VCaP (cell line): ENCODE results near the gene SERPINE1.

Experiments used
- H3K27ac ChIP-seq: fragments of 450-650 bp; 2 replicates; pipeline ENCODE4 v1.5.1; 2017
- TF ChIP-seq, protein P1 (sequence below): fragments of 450-650 bp; conservative IDR thresholded peaks from 2 replicates; pipeline ENCODE4 v1.5.1; 2017; ENCODE audit warnings: mild to moderate bottlenecking, moderate library complexity

Gene SERPINE1

DNA sequence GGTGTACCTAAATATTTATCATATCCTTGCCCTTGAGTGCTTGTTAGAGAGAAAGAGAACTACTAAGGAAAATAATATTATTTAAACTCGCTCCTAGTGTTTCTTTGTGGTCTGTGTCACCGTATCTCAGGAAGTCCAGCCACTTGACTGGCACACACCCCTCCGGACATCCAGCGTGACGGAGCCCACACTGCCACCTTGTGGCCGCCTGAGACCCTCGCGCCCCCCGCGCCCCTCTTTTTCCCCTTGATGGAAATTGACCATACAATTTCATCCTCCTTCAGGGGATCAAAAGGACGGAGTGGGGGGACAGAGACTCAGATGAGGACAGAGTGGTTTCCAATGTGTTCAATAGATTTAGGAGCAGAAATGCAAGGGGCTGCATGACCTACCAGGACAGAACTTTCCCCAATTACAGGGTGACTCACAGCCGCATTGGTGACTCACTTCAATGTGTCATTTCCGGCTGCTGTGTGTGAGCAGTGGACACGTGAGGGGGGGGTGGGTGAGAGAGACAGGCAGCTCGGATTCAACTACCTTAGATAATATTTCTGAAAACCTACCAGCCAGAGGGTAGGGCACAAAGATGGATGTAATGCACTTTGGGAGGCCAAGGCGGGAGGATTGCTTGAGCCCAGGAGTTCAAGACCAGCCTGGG, 11.4 kb downstream of the SERPINE1 start:
- H3K27ac ChIP-seq, result peak overlapping the region; percentile 34
- TF ChIP-seq, protein P1, sequence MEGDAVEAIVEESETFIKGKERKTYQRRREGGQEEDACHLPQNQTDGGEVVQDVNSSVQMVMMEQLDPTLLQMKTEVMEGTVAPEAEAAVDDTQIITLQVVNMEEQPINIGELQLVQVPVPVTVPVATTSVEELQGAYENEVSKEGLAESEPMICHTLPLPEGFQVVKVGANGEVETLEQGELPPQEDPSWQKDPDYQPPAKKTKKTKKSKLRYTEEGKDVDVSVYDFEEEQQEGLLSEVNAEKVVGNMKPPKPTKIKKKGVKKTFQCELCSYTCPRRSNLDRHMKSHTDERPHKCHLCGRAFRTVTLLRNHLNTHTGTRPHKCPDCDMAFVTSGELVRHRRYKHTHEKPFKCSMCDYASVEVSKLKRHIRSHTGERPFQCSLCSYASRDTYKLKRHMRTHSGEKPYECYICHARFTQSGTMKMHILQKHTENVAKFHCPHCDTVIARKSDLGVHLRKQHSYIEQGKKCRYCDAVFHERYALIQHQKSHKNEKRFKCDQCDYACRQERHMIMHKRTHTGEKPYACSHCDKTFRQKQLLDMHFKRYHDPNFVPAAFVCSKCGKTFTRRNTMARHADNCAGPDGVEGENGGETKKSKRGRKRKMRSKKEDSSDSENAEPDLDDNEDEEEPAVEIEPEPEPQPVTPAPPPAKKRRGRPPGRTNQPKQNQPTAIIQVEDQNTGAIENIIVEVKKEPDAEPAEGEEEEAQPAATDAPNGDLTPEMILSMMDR, result peak; percentile 94

DNA sequence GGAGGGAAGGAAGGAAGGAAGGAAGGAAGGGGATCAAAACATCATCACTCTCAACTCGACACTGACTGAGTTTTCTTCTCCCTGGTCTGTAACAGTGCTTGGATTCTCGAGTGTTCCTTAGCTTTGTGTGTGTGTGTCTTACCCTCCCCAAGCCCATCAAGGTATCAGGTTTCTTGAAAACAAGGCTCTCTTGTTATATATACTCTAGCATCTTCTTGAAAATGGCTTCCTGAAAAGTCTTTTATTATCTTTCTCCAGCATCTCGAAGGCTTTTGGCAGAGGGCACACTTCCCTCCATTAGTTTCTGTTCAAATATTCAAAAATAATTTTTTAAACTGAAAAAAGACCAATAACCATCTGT, 13.4 kb downstream of the SERPINE1 start:
- TF ChIP-seq, protein P1, result no peak
- no peak overlapping the region for H3K27ac ChIP-seq

DNA sequence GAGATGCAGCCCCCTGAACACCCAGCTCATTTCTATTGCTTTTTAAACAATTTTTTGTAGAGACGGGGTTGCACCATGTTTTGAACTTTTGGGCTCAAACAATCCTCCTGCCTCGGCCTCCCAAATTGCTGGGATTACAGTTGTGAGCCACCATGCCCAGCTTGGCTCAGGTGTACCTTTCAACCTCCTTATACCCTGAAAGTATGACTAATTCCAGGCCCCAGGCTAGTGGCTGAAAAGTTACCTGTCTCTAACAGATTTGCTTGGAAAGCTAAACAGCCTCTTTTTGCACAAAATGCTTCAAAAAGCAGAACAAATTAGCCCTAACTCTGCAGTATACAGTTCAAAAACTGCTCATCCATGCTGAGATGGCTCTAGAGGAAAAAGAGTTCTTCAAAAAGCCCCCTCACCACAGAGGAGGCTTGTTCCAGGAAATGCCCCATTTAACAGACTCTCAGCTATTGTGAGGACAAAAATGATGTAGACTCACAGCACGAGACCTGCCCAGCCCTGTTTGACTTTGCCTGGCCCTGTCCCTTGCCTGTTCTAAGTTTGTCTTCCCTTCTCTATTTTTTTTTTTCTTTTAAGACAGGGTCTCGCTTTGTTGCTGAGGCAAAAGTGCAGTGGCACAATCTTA, 14.0 kb downstream of the SERPINE1 start:
- H3K27ac ChIP-seq, result no peak overlapping the region
- TF ChIP-seq, protein P1, result no peak

DNA sequence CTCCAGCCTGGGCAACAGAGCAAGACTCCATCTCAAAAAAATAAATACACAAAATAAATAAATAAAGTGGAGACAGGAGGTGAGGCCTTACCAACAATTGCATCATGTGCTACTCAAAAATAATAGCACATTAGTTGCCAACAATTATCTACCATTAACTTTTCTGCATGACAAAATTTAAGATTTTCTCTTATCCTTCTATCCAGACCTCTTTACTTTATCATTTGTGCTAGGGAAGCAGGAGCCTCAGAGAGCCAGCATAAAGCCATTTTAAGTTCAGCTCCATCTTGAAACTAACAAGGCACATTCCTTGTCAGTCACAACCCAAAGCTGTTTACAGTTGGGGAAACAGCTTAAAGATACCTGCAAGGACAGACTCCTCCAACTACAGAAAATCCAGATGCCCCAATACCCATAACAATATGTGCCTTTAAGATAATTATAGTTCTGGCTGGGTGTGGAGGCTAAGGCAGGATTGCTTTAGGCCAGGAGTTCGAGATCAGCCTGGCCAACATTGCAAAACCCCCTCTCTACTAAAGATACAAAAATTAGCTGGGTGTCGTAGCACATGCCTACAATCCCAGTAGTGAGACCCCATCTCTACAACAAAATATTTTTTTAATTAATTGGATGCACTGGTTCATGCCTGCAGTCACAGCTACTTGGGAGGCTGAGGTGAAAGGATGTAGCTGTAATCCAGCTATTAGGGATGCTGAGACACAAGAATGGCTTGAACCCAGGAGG, 25.2 kb downstream of the SERPINE1 start:
- TF ChIP-seq, protein P1, result no peak

DNA sequence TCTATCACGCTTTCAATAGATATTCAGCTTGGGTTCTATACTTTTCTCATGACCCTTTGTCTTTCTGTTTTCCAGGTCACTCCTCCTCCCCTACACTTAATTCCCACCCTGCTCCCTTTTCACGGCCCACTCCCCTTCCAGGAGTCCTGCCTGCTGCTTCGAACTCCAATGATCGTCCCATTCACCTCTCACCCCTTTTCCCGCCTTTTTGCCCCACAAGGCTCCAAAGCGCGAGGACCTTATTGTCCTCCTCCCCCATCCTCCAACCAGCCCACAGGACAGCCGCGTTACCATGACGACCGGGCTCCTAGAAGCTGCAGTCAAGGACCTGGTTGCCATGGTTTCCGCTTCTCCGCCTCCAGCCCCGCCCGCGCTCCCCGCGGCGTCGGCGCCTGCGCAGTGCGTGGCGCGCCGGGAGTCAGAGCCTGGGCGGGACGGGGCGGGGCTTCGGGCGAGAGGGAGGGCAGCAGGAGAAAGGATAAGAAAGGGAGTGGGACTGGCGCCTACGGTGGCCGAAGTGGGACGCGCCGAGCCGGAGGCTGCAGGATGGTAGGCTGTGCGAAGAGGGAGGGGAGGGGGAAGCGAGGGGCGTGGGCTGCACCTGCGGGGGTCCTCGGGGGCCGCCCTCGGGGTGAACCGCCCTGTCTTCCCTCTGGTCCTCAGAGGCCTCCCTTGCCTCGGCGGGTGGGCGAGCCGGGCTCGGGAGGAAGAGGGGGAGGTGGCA, 27.2 kb downstream of the SERPINE1 start, which contains the start of gene AP1S1:
AP1S1 (plus strand) TSS at position 508 of the 724 bp plus-strand sequence; CDS start at position 547, 39 bp downstream.
- TF ChIP-seq, protein P1, result no peak
- peak within 1 kb of the TSS; percentile 89 for H3K27ac ChIP-seq

More for the DNA sequence above, 25.2 kb downstream of the SERPINE1 start:
- H3K27ac ChIP-seq, result no peak overlapping the region

DNA sequence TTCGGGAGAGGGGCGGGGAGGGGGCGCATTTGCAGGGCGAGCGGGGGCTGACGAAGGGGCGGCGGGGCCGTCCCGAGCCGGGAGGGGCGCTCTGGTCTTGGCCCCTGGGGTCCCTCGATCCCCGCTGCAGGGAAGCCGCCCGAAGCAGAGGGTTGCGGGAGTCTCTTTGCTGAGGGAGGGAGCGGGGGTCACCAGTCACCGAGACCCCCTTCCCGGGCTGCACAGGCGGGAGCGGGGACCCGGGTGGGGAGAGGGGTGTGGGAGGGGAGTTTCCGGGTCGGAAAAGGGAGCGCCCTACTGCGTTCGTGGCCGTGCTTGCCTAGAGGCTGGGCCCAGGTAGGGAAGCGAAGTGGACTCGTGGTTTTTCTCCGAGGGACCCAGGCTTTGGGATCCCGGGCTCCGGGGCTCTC, 27.8 kb downstream of the SERPINE1 start:
- H3K27ac ChIP-seq, result peak overlapping the region; percentile 89
- TF ChIP-seq, protein P1, result no peak

DNA sequence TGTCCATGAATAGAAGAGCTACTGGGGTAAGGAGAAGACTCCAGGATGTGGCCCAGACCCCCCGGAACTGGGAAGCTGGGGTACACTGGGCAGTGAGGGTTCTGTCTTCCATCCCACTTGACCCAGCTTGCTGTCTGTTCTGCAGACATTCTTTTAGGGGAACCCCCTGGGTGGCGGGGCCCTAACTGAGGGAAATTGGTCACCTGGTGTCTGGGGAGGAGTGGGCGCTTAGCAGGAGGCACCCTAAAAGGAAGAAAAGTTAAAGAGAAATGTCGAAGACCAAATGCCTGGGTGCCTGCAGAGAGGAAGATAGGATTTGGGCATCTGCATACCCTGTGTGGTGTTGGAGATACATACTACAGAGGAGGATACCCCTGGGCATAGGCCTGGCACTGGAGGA, 28.4 kb downstream of the SERPINE1 start:
- peak overlapping the region; percentile 89 for H3K27ac ChIP-seq
- TF ChIP-seq, protein P1, result no peak
